ENCODE data around the gene SKOR1. TPM values are rescaled to one million over a fixed set of nuclear protein-coding genes. Genes with fewer than 3 reads are reported as not detected.

The SKOR1 gene
- total RNA-seq, 3 donors from 2014 or later (not counting 1 experiment from before 2014, with no cell fraction given) = 2.0 to 2.9 (median 2.1) TPM

DNA sequence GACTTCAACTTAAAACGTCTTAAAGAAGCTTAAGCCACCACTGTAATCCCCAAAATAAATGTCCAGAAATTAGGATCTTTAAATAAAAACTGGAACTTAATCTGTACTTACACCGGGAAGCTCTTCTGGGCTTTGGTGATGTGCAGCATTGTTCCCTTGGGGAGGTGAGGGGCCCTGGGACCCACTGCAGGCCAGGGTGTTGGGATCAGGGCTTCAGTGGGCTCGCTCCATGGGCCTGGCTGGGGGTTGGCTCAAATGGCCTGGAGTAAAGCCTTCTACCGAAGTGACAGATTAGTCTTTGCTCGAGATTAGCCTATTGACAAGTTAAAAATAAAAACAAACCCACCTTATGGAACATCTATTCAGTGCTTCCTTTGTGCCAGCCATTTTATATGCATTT lies 20.7 kb downstream of the SKOR1 start:
- no peak overlapping the region for H3K4me3 ChIP-seq (ENCODE audit: low read length)

DNA sequence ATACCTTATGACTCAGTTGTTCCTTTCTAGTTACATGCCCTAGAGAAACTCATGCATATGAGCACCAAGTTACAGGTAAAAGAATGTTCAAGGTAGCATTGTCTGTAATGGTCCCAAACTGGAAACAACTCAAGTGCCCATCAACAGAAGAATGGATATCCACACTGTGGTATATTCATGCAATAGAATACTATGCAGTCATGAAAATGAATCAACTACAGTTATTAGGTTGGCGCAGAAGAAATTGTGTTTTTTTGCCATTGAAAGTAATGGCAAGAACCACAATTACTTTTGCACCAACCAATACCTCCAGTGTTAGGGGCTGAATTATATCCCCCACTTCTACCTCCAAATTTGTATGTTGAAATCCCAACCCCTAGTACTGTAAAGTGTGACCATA lies 24.2 kb downstream of the SKOR1 start:
- intact Hi-C loops (cut with micrococcal nuclease) = loop anchor here (10.0 kb wide), 1 partner anchor 965 kb away; no protein-coding TSS in a partner anchor

More for the DNA sequence above, 20.7 kb downstream of the SKOR1 start:
- peaks cover 5% of the 10 kb centered on the region in 2 donors for H3K4me1 Mint-ChIP-seq
- H3K9me3 Mint-ChIP-seq = no peaks in the 10 kb centered on the region
- TF ChIP-seq, protein P1, sequence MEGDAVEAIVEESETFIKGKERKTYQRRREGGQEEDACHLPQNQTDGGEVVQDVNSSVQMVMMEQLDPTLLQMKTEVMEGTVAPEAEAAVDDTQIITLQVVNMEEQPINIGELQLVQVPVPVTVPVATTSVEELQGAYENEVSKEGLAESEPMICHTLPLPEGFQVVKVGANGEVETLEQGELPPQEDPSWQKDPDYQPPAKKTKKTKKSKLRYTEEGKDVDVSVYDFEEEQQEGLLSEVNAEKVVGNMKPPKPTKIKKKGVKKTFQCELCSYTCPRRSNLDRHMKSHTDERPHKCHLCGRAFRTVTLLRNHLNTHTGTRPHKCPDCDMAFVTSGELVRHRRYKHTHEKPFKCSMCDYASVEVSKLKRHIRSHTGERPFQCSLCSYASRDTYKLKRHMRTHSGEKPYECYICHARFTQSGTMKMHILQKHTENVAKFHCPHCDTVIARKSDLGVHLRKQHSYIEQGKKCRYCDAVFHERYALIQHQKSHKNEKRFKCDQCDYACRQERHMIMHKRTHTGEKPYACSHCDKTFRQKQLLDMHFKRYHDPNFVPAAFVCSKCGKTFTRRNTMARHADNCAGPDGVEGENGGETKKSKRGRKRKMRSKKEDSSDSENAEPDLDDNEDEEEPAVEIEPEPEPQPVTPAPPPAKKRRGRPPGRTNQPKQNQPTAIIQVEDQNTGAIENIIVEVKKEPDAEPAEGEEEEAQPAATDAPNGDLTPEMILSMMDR (IDR thresholded peaks at IDR 0.05) = no peak
- DNase-seq (no peak), ATAC-seq (no peak)
- intact Hi-C loops (cut with micrococcal nuclease) = loop anchor here (10.0 kb wide), 1 partner anchor 969 kb away; no protein-coding TSS in a partner anchor
- H3K4me3 Mint-ChIP-seq = no peak overlapping the region
- H3K27me3 Mint-ChIP-seq (ENCODE audit: low read depth in 2 of 2) = peaks cover 12 to 14% of the 10 kb centered on the region in 2 donors
- Histone ChIP-seq H3K36me3 (ENCODE audit: control insufficient read depth, insufficient read depth, low read length) (no peaks in the 10 kb centered on the region), H3K27me3 (ENCODE audit: control insufficient read depth, insufficient read depth, low read length) (no peaks in the 10 kb centered on the region), H3K27ac (ENCODE audit: low read length) (no peak overlapping the region), H3K9me3 (ENCODE audit: control insufficient read depth, insufficient read depth, low read length) (no peaks in the 10 kb centered on the region), H3K4me1 (ENCODE audit: control insufficient read depth, insufficient read depth, low read length) (peaks cover 5% of the 10 kb centered on the region)
- H3K36me3 Mint-ChIP-seq = no peaks in the 10 kb centered on the region
- H3K27ac Mint-ChIP-seq = no peak overlapping the region
- 89% methylated on average over 5 of the region's 5 CpGs for WGBS (ENCODE audit: insufficient coverage)

GRCh38 chr15:67850336-67850735 lies 25.0 kb downstream of the SKOR1 start:
- 34% methylated on average over 7 of the region's 7 CpGs for WGBS (ENCODE audit: insufficient coverage)
- ATAC-seq (no peak), DNase-seq (no peak)
- Histone ChIP-seq H3K27ac (ENCODE audit: low read length) (no peak overlapping the region), H3K4me1 (ENCODE audit: control insufficient read depth, insufficient read depth, low read length) (no peaks in the 10 kb centered on the region), H3K36me3 (ENCODE audit: control insufficient read depth, insufficient read depth, low read length) (no peaks in the 10 kb centered on the region), H3K27me3 (ENCODE audit: control insufficient read depth, insufficient read depth, low read length) (no peaks in the 10 kb centered on the region), H3K9me3 (ENCODE audit: control insufficient read depth, insufficient read depth, low read length) (no peaks in the 10 kb centered on the region), H3K4me3 (ENCODE audit: low read length) (no peak overlapping the region)
- no peak overlapping the region for H3K27ac Mint-ChIP-seq
- H3K4me3 Mint-ChIP-seq = no peak overlapping the region
- no peaks in the 10 kb centered on the region for H3K36me3 Mint-ChIP-seq
- no peaks in the 10 kb centered on the region for H3K4me1 Mint-ChIP-seq
- H3K9me3 Mint-ChIP-seq = no peaks in the 10 kb centered on the region
- peaks cover 15 to 20% of the 10 kb centered on the region in 2 donors for H3K27me3 Mint-ChIP-seq (ENCODE audit: low read depth in 2 of 2)
- TF ChIP-seq, protein P1 (IDR thresholded peaks at IDR 0.05) = no peak
- intact Hi-C loops (cut with micrococcal nuclease) = no loop called here

More for the DNA sequence above, 24.2 kb downstream of the SKOR1 start:
- Mint-ChIP-seq H3K27me3 (ENCODE audit: low read depth in 2 of 2) (peaks cover 15 to 20% of the 10 kb centered on the region in 2 donors), H3K4me3 (no peak overlapping the region), H3K9me3 (no peaks in the 10 kb centered on the region), H3K27ac (no peak overlapping the region), H3K4me1 (no peaks in the 10 kb centered on the region), H3K36me3 (no peaks in the 10 kb centered on the region)
- H3K27ac ChIP-seq (ENCODE audit: low read length) = no peak overlapping the region
- ATAC-seq (no peak), DNase-seq (no peak)
- WGBS (ENCODE audit: insufficient coverage) = 100% methylated on average over 1 of the region's 1 CpG
- H3K4me3 ChIP-seq (ENCODE audit: low read length) = no peak overlapping the region
- no peaks in the 10 kb centered on the region for H3K4me1 ChIP-seq (ENCODE audit: control insufficient read depth, insufficient read depth, low read length)
- H3K27me3 ChIP-seq (ENCODE audit: control insufficient read depth, insufficient read depth, low read length) = no peaks in the 10 kb centered on the region
- TF ChIP-seq, protein P1 (IDR thresholded peaks at IDR 0.05) = no peak
- no peaks in the 10 kb centered on the region for H3K9me3 ChIP-seq (ENCODE audit: control insufficient read depth, insufficient read depth, low read length)
- no peaks in the 10 kb centered on the region for H3K36me3 ChIP-seq (ENCODE audit: control insufficient read depth, insufficient read depth, low read length)

GRCh38 chr15:67850994-67851571 lies 25.8 kb downstream of the SKOR1 start:
- Histone ChIP-seq H3K27me3 (ENCODE audit: control insufficient read depth, insufficient read depth, low read length) (no peaks in the 10 kb centered on the region), H3K9me3 (ENCODE audit: control insufficient read depth, insufficient read depth, low read length) (no peaks in the 10 kb centered on the region), H3K4me3 (ENCODE audit: low read length) (no peak overlapping the region), H3K4me1 (ENCODE audit: control insufficient read depth, insufficient read depth, low read length) (no peaks in the 10 kb centered on the region), H3K36me3 (ENCODE audit: control insufficient read depth, insufficient read depth, low read length) (no peaks in the 10 kb centered on the region), H3K27ac (ENCODE audit: low read length) (no peak overlapping the region)
- Mint-ChIP-seq H3K27me3 (ENCODE audit: low read depth in 2 of 2) (peaks cover 15 to 20% of the 10 kb centered on the region in 2 donors), H3K4me1 (no peaks in the 10 kb centered on the region), H3K4me3 (no peak overlapping the region), H3K27ac (no peak overlapping the region), H3K36me3 (no peaks in the 10 kb centered on the region), H3K9me3 (no peaks in the 10 kb centered on the region)
- TF ChIP-seq, protein P1 (IDR thresholded peaks at IDR 0.05) = no peak
- WGBS (ENCODE audit: insufficient coverage) = 71% methylated on average over 4 of the region's 4 CpGs
- ATAC-seq (no peak), DNase-seq (no peak)
- intact Hi-C loops (cut with micrococcal nuclease) = no loop called here
